Endothelial cell of umbilical vein (primary cell): Measurements from ENCODE around the gene ARHGAP22. TPM values are rescaled to one million over a fixed set of nuclear protein-coding genes. Genes with fewer than 3 reads are reported as not detected.

Experiments used
- BruUV-seq: library from RNA; stranded (reverse); fragments of 400-500 nt; replicated peaks from 2 replicates; lab custom pipeline; 2021; lab: Mats Ljungman, UMichigan
- CTCF ChIA-PET: fragments of 300-600, 350-600 bp; sonication (Branson Sonifier 250); formaldehyde crosslinking; loops from one replicate; lab custom pipeline; 2021; ENCODE audit warnings: antibody characterized with exemption, inconsistent platforms; lab: Charles Lee
- POLR2A ChIA-PET: fragments of 300-600, 350-600 bp; sonication (Branson Sonifier 250); formaldehyde crosslinking; loops from one replicate; lab custom pipeline; 2021; ENCODE audit warnings: antibody characterized with exemption, inconsistent platforms; lab: Charles Lee
- DNase-seq: peaks from one replicate; pipeline ENCODE4 v3.0.0-alpha.2; 2011; ENCODE audit warnings: low read depth, low spot score
- FAIRE-seq: peaks from 2 replicates; lab custom pipeline; 2011; peaks lifted over from hg19 to GRCh38; lab: Jason Lieb, UNC
- H2AFZ ChIP-seq: 2 replicates; pipeline ENCODE4 v1.6.0; 2012; ENCODE audit warnings: low read depth, low read length, control low read depth, inconsistent platforms
- H3K27ac ChIP-seq: 2 replicates; pipeline ENCODE4 v1.5.1; 2011; ENCODE audit warnings: low read depth, mild to moderate bottlenecking, control low read depth, low read length, moderate library complexity; ENCODE audit not compliant: insufficient read depth
- H3K27me3 ChIP-seq, 2 experiments: 2 replicates each; pipeline versions ENCODE4 v1.6.0 to v1.6.1; 2011; ENCODE audit warnings: low read length in 2 of 2, mixed read lengths in 1 of 2; ENCODE audit not compliant: control insufficient read depth in 2 of 2, insufficient read depth in 2 of 2
- H3K36me3 ChIP-seq, 2 experiments: 2 replicates in 1 of 2; 3 replicates in 1 of 2; pipeline ENCODE4 v1.5.1; 2011; ENCODE audit warnings: low read length in 2 of 2, mild to moderate bottlenecking in 1 of 2, moderate library complexity in 1 of 2; ENCODE audit not compliant: control insufficient read depth in 2 of 2, insufficient read depth in 2 of 2; ENCODE audit errors: extremely low read depth in 1 of 2
- H3K4me1 ChIP-seq: 3 replicates; pipeline ENCODE4 v1.5.1; 2011; ENCODE audit warnings: mild to moderate bottlenecking, low read length; ENCODE audit not compliant: control insufficient read depth, insufficient read depth; ENCODE audit errors: extremely low read depth
- H3K4me2 ChIP-seq: 2 replicates; pipeline ENCODE4 v1.6.1; 2011; ENCODE audit warnings: low read length, control low read depth, mixed read lengths; ENCODE audit not compliant: insufficient read depth
- H3K4me3 ChIP-seq, 3 experiments: fragments of 200-600 bp in 1 of 3; sonication (generic), shearing (Covaris generic) in 1 of 3; replicated peaks in 1 of 3; 2 replicates each; pipeline ENCODE4 v1.5.1; 2011 to 2016; ENCODE audit warnings: control low read depth in 3 of 3, low read length in 3 of 3, mild to moderate bottlenecking in 2 of 3, inconsistent platforms in 1 of 3, low read depth in 1 of 3, moderate library complexity in 1 of 3; ENCODE audit not compliant: insufficient read depth in 1 of 3
- H3K79me2 ChIP-seq: 2 replicates; pipeline ENCODE4 v1.6.0; 2012; ENCODE audit warnings: low read length, inconsistent platforms; ENCODE audit not compliant: control insufficient read depth, insufficient read depth
- H3K9ac ChIP-seq: replicated peaks from 2 replicates; pipeline ENCODE3; 2011; ENCODE audit warnings: low read length, control low read depth; ENCODE audit not compliant: insufficient read depth; ENCODE audit errors: extremely low read depth
- H3K9me1 ChIP-seq: replicated peaks from 3 replicates; pipeline ENCODE4 v1.6.0; 2011; ENCODE audit warnings: mild to moderate bottlenecking, low read length; ENCODE audit not compliant: control insufficient read depth, insufficient read depth; ENCODE audit errors: extremely low read depth
- H3K9me3 ChIP-seq: replicated peaks from 2 replicates; pipeline ENCODE4 v1.5.1; 2012; ENCODE audit warnings: low read length, inconsistent platforms; ENCODE audit not compliant: control insufficient read depth, insufficient read depth
- H4K20me1 ChIP-seq: replicated peaks from 2 replicates; pipeline ENCODE3; 2011; ENCODE audit warnings: mild to moderate bottlenecking, low read length; ENCODE audit not compliant: control insufficient read depth, insufficient read depth; ENCODE audit errors: extremely low read depth
- CTCF ChIP-seq, 2 donors: IDR thresholded peaks; 1 replicate in 1 of 2; 2 replicates in 1 of 2; pipeline ENCODE4 v1.5.1; 2011; ENCODE audit warnings: low read length in 2 of 2, mild to moderate bottlenecking in 2 of 2, moderate library complexity in 2 of 2, control low read depth in 1 of 2, inconsistent platforms in 1 of 2, low read depth in 1 of 2; ENCODE audit not compliant: insufficient read depth in 1 of 2; ENCODE audit errors: extremely low read depth in 1 of 2
- EZH2 ChIP-seq: IDR thresholded peaks from 2 replicates; pipeline ENCODE4 v1.6.1; 2012; ENCODE audit warnings: borderline replicate concordance, low read depth, mild to moderate bottlenecking, moderate library complexity, low read length, inconsistent platforms; ENCODE audit not compliant: severe bottlenecking
- FOS ChIP-seq: IDR thresholded peaks from 2 replicates; pipeline ENCODE4 v1.6.1; 2011; ENCODE audit warnings: mild to moderate bottlenecking, low read length, moderate library complexity, borderline replicate concordance; ENCODE audit not compliant: insufficient read depth
- GATA2 ChIP-seq: IDR thresholded peaks from 2 replicates; pipeline ENCODE4 v1.7.0; 2011; ENCODE audit warnings: low read depth, mild to moderate bottlenecking, moderate library complexity, mixed read lengths, low read length; ENCODE audit not compliant: insufficient read length, insufficient read depth
- JUN ChIP-seq: IDR thresholded peaks from 2 replicates; pipeline ENCODE4 v1.6.1; 2011; ENCODE audit warnings: borderline replicate concordance, low read depth; ENCODE audit not compliant: insufficient read length, insufficient read depth
- MAX ChIP-seq: IDR thresholded peaks from 2 replicates; pipeline ENCODE4 v1.6.1; 2011; ENCODE audit not compliant: insufficient read depth, insufficient read length
- MYC ChIP-seq: IDR thresholded peaks from one replicate; pipeline ENCODE4 v1.6.1; 2011; ENCODE audit warnings: mild to moderate bottlenecking, low read depth, low read length
- POLR2A ChIP-seq: IDR thresholded peaks from 2 replicates; pipeline ENCODE4 v1.6.1; 2012; ENCODE audit warnings: low read depth, mild to moderate bottlenecking, control low read depth, low read length
- POLR2AphosphoS5 ChIP-seq: IDR thresholded peaks from 2 replicates; pipeline ENCODE4 v1.6.1; 2012; ENCODE audit warnings: low read depth, mild to moderate bottlenecking, control low read depth, low read length, moderate library complexity; ENCODE audit not compliant: insufficient read depth
- dilution Hi-C: fragments of 300-500 bp; cut with MboI; formaldehyde crosslinking; loops from one replicate; pipeline ENCODE4 v1.15.0; 2019; ENCODE audit warnings: low sequenced_read_pairs; ENCODE audit not compliant: extremely low pct_ligation_motif_present
- intact Hi-C: fragments of 100-400 bp; cut with micrococcal nuclease; formaldehyde crosslinking; loops from one replicate; pipeline ENCODE4 v1.10.0; 2022
- polyA plus RNA-seq, 4 experiments: library from polyadenylated mRNA; depleted of rRNA in 3 of 4; stranded (reverse) in 3 of 4; unstranded in 1 of 4; fragments of >200 nt; gene quantifications; 2 replicates each; pipeline versions ENCODE4 v1.2.1 to v1.2.3, GENCODE V29; 2011 to 2012; ENCODE audit warnings: missing spikeins in 1 of 4
- total RNA-seq: library from RNA; stranded (reverse); gene quantifications from 2 replicates; pipeline ENCODE4 v1.2.3, GENCODE V29; 2021

Gene ARHGAP22
- total and polyA plus RNA-seq, 2 donors (not counting 3 experiments of a cell fraction or from before 2014, with no cell fraction given): 8.6 to 50.3 TPM

GRCh38 chr10:48548531-48549135, 56.2 kb downstream of the ARHGAP22 start:
- no peaks in the 10 kb centered on the region for H3K27me3 ChIP-seq
- DNase-seq (no peak), FAIRE-seq (no peak)
- no peaks in the 10 kb centered on the region for H3K9me1 ChIP-seq
- no peak overlapping the region for H2AFZ ChIP-seq
- no peak overlapping the region for H3K9ac ChIP-seq
- peaks cover 4 to 6% of the 10 kb centered on the region in 2 experiments for H3K36me3 ChIP-seq
- intact Hi-C loops (no loop called here), dilution Hi-C loops (no loop called here)
- no peak overlapping the region for H3K4me2 ChIP-seq
- ChIA-PET CTCF (interaction anchor here (1.6 to 16.9 kb wide), 3 partner anchors 10 to 186 kb away, joined by 5 to 445 read pairs (median 56); no protein-coding TSS in a partner anchor), POLR2A (no interaction called here)
- H3K79me2 ChIP-seq: peaks cover 20% of the 10 kb centered on the region
- no peak for TF ChIP-seq GATA2
- TF ChIP-seq JUN: no peak
- no peak for TF ChIP-seq EZH2
- no peak for TF ChIP-seq FOS
- TF ChIP-seq POLR2AphosphoS5: no peak
- TF ChIP-seq POLR2A: no peak
- no peak for TF ChIP-seq MAX
- no peak for TF ChIP-seq CTCF (IDR thresholded peaks at IDR 0.05; ENCODE audit: extremely low read depth in 1 of 2, insufficient read depth in 1 of 2, low read depth in 1 of 2, low read length in 2 of 2)
- no peak for TF ChIP-seq MYC
- H3K9me3 ChIP-seq: no peaks in the 10 kb centered on the region
- H4K20me1 ChIP-seq: no peaks in the 10 kb centered on the region
- no peak overlapping the region for H3K4me3 ChIP-seq
- peaks cover 37% of the 10 kb centered on the region for H3K4me1 ChIP-seq
- no peak overlapping the region for H3K27ac ChIP-seq
- no TSS peak for BruUV-seq
